LoVo (cell line): ENCODE results near the gene FYN.
A peak's percentile ranks its signal among the peaks of the same experiment; 100 is the strongest.
"Not testable (repeated sequence)": the region's sequence is repeated elsewhere in the genome, so short reads cannot be mapped to it uniquely, and the experiment has no call there.

ENCODE experiments used
- DNase-seq: peaks from one replicate; pipeline ENCODE4 v3.0.0-alpha.2; 2016; ENCODE audit warnings: low spot score

The FYN gene

DNA sequence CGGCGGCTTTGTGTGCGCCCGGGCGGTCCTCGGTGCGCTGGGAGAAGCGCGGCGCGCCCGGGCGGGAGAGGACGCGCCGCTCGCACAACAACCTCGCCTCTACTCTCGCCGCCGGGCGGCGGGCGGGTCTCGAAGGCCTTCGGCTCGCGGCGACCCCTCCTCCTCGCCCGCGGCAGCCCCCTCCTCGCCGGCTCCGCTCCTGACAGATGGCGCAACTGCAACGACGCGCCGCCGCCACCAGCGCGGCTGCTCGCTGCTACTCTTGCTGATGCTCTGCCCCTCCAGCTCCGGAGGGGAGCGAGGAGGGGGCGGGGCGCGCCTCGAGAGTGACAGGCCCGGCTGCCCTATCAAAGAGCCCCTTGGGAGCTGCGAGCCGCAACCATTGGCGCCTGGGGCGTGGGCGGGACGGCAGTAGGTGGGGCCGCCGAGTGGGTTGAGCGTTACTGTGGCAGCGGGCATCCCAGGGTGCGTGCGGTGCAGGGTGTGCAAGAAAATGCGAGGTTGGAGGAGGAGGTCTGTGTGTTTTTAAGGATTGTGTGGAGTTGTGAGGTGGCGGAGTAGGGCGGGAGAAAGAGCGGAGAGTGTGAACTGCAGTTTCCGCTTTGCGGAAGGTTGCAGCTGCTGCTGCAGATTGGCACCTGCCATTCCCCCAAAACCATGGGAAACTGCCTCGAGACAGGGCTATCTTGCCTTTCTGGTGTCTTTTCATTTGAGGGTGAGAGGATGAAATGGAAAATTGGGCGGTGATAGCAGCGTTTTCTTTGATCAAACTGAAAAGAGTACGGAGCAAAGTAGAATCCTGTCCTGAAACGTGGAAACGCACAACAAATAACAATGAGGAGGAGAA is at the start of gene FYN:
TSS of gene FYN (minus strand) at position 275 of the 847 bp plus-strand sequence. CDS start 153,401 bp downstream, outside the sequence.
- DNase-seq = peak; percentile 96

DNA sequence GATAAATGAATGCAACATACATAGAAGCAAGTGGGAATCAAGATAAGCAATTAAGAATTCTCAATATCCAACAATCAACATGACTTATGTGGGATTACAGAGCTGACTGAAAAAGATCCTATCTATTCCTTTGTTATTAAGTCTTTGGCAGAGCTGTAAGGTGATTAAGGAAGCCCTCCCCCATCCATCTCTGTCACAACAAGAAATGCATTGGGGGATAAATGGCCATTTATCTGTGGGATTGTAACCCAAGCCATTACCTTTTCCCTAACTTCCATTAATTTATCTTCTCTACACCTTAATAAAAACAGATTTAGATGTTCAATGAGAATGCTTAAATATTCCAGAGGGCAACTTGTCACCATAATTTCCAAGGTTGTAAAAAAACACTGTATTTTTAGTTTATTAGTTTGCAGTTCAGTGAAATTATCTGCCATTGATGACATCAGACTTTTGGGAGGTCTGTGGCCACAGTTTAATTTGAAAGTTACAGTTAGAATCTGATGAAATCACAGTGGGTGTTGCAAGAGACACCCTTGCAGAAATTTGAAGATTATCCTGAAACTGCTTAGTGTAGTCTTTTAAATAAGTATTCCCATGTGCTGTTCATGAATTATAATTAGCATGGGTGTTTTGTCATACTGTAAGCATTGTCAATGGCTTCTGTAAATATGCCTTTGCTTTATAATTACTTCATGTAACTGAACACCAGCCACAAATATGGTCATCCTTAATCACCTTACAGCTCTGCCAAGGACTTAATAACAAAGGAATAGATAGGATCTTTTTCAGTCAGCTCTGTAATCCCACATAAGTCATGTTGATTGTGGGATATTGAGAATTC is 49.4 kb upstream of the FYN start:
- DNase-seq = no peak

DNA sequence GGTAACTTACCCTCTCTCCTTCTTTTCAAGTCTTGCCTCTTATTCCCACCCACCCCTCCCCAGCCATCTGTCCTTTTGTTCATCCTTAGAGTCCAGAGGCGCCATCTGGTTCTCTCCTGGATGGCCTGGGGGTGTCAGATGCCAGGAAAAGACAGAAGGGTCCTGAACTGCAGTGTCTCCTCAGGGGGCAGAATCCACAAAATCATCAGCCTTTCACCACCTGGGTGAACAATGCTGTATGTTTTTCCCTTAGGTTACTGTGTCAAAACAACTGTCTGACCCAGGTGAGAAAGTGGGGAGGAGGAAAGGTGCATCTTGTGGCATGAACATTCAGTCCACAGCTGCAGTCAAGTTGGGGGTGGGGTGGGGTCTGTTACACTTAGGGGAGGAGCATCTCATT is 47.9 kb upstream of the FYN start:
- no peak for DNase-seq

DNA sequence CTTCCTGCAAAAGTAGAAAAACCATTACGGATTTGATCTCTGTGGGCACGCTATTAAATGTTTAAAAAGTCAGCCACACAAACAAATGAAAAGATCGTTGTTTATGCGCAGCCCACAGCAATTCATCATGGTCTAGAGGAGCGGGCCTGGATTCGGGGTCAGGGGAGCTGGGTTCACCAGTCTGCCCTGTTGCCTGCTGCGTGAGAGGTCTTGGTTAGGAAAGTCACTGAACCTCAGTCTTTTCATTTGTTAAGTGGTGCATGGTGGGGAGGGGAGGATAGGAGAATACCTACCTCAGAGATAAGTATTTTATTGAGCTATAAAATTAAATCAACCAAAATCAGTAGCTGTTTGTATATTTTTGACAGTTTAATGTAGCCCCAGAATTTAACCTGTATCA is 47.3 kb upstream of the FYN start:
- no peak for DNase-seq

DNA sequence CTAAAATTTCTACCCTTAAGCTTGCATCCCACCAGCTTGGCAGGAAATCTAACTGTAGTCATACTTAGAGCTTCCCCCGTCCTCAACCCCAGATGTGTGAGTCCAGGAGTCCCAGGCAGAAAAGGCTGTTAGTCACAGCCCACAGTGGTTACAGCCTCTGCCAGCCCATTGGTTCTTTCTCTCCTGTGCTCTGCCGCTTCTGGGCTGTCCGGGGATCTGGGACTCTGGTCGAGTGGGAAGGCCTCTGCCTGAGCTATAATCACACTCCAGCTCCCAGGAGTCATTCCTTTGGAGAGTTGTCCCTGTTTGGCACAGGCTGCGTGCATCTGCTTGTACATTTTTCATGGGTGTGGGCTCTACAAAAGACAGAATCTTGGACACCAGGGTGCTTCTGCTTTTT is 45.6 kb upstream of the FYN start:
- DNase-seq = no peak

DNA sequence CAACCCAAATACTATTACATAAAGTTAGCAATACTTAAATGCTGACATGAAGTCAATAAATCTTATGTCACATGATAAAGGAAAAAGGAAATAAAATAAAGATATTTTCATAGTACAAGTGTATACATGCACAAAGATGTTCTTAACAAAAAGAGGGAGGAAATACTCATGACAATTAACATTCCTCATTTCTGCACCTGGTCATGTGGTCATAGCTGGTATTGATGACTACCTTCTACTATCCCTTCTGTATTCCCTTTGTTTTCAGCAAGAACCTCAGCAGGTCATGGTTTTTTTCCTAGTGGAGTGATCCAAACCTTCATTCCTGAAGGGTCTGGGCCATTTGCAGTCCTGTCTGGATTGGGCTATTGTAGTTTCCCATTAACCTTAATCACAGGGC is 43.5 kb upstream of the FYN start:
- no peak for DNase-seq

DNA sequence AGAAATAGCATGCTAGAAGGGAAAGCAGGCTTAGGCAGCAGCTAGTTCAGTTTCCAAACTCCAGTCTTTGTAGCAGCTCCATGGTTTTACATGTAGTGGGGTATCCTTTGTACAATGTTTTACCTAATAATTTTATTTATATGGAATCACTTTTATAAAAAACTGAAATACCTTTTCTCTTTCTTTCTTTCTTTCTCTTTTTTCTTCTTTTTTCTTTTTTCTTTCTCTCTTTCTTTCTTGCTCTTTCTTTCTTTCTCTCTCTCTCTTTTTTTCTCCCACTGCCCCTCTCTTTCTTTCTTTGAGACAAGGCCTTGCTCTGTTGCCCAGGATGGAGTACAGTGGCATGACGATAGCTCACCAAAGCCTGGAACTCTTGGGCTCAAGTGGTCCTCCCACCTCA is 41.4 kb upstream of the FYN start:
- DNase-seq = no peak

DNA sequence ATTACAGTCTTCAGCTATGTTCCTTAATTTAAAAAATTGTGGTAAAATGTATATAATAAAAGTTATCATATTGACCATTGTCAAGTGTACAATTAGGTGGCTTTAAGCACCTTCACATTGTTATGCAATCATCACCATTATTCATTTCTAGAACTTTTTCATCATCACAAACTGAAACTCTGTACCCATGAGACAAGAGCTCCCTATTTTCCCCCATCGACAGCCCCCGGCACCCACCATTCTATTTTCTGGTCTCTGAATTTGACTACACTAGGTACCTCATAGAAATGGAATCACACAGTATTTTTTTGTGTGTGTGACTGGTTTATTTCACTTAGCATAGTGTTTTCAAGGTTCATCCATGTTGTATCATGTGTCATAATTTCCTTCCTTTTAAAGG is 39.7 kb upstream of the FYN start:
- no peak for DNase-seq

DNA sequence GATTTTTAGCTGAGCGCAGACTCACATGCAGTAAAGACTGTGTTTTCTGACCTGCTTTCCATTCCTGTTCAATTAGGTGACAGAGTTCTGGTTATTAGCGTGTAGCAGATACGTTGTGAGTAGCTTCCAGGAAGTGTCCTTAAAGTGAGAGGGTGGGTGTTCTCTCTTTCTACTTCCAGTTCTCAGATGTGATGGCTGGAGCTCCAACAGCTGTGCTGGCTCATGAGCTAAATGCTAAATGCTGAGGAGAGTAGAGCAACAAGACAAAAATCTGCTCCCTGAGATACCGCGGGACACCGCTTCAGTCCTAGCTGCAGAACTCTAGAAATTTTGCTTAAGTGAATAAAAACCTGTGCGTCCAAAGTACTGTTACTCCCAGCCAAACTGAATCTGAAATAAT is 38.2 kb upstream of the FYN start:
- no peak for DNase-seq

DNA sequence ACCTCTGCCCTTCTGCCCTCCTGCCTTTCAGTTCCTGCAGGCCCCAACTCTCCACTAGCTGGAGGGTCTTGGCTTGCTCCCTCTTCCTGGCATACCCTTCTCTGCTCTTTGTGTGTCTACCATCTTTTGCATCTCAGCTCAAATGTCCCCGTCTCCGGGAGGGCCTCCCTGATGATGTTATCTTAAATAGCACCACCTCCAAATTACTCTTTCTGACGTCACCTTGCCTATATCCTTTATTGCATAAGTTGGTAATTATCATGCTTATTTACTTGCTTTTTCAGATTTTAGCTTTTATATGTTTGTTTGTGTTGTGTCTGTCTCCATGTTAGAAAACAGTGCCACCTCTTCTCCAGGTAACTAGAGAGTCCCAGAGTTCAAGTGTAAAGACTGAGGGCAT is 36.0 kb upstream of the FYN start:
- no peak for DNase-seq

DNA sequence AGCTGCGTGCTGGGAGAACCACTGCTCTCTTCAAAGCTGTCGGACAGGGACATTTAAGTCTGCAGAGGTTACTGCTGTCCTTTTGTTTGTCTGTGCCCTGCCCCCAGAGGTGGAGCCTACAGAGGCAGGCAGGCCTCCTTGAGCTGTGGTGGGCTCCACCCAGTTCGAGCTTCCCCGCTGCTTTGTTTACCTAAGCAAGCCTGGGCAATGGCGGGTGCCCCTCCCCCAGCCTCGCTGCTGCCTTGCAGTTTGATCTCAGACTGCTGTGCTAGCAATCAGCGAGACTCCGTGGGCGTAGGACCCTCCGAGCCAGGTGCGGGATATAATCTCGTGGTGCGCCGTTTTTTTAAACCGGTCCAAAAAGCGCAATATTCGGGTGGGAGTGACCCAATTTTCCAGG is 35.1 kb upstream of the FYN start:
- DNase-seq = not testable (repeated sequence)

DNA sequence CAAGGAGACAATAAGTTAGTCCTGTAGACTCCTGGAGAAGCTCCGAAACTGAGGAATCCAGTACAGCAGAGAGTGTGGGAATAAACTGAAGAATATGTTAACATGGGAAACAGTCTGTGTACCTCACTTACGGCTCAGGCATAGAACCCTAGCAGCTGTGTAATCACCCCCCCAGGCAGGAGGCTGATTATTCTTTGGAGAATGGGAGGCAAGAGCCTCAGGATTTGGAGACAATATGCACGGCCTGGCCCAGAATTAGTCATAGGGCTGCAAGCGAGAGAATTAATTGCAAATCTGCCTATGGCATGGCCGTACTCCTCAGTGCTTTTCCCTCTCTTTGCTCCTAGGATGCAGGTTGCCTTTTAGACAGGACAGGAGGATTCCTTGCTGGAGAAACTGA is 27.5 kb upstream of the FYN start:
- DNase-seq = no peak

DNA sequence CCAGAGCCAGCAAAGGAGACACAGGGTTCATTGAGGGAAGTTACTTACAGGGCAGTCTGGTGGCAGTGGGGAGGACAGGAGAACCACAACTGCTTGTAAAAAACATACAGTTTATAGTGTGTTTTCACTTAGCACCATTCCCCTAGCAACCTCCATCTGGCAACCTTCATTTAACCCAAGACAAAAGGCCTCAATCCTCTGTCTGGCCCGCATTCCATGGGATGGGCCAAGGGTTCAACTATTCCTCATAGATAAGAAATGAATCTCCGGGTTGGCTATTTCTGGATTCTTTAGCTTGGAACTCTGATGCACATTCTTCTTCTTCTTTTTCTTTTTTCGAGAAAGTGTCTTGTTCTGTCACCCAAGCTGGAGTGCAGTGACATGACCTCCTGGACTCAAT is 26.3 kb upstream of the FYN start:
- DNase-seq = no peak

DNA sequence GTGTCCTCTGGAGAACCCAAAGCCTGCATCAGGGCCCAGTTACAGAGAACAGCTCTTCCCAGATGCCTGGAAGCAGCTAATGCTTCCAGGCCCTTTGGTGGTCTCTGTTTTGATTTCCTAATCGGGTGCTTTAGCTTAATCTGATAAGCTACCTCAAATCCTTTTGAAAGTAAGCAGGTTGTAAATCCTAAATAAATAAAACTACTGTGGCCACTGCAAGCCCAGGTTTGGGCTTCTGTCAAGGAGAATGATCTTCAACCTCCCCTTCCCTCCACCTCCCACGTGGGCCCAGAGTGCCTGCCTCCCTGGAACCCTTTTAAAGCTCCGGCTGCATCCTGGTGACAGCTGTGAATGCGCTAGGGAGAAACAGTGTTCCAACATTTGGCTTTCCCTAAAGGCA is 25.2 kb upstream of the FYN start:
- no peak for DNase-seq

DNA sequence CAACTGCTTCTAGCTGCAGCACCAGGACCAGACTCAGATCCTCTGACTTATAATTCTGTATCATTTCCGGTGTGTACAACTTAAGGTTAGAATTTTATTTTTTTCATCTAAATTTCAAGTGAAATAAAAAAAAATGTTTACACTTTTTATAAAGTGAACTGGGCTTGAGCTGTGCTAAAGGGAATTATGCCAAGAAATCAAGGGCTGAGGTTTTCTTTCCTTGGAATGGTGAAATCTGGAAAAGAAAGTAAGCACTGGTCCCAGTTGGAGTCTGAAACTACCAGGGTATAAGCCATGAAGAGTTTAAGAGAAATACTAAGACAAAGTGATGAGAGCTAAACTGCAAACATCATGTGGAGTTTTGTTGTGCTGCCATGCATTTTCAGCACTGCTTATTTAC is 21.7 kb upstream of the FYN start:
- DNase-seq = no peak

DNA sequence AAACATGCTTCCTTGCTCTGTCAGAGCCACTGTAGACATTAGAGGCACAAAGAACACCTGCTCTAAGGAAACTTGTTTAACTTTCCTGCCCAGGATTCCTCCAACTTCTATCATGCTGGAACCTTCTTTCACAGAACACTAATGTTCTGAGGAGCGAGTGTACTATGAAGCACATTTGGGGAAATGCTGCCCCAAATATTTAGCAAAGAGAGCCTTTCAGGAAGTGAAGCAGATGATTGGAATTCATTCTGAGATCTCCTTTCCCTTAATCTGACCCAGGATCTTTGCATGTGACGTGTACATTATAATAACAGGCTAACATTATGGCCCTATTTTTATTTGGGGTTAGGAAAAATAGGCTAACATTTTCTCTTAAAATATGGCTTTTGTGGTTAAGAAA is 21.0 kb upstream of the FYN start:
- DNase-seq = no peak

DNA sequence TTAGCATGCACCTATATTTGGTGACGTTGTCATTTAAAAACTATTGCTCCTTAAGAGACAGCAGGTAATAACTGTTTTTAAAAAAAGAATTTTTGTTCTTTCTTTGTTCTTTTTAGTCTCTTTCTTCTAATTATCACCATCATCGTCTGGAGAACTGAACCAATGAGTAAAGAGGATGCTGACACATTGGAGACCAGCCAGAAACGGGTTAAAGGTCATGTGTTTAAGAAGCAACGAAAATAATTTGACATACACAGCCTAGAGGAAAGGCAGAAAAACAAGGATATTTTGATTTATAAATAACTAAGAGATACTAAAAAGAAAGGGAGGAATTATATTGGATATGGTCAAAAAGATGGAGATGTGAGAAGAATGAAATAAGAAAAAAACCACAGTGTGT is 19.2 kb upstream of the FYN start:
- no peak for DNase-seq

DNA sequence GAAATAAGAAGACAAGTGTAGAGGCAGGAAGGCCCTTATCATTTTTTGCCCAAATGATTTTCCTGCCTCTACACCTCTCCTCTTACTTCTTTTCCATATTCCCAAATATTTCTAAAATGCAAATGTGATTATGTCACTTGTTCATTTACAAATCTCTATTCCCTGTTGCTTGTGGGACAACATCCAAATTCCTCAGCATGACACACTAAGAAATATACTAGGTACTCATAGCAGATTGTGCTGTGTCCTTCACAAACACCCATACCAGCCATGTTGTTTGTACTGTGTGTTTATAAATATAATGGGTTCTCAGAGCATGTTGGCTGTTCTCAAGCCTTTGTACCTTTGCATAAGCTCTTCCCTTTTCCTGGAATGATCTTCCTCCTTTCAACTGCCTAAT is 17.7 kb upstream of the FYN start:
- no peak for DNase-seq

DNA sequence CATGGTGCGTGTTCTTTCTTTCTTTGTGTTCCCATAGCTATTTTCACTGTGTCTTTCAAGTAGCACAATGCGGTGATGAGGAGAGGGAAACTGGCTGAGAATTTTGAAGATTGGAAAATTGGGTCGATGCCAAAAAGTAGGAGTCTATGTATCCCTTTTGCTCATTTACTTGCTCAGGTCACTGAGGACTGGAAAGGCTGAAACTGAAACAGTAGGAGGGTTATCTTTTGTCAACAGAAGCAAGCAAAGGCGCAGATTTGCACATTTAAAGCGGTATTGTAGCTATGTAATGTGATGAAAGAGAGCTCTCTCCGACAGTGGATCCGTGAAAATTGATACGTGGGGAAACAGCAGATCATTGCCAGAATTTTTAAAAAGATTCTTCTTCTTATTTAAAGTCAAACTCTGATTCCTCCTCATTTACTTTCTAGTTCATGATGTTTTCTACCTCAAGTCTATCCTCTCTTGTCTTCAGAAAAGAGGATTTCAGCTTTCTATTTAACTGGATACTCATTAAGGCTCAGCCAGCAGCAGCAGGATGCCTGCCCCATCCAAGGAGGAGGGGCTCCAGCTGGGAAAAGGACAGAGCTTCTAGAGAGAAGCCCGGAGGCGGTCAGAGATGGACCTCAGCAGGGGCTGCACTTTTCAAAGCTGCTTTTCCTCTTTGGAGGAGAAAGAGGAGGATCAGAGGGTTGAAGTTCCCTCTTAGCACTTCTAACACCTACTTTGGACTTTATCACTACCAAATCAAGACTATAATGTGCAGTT is 15.9 kb upstream of the FYN start:
- no peak for DNase-seq

DNA sequence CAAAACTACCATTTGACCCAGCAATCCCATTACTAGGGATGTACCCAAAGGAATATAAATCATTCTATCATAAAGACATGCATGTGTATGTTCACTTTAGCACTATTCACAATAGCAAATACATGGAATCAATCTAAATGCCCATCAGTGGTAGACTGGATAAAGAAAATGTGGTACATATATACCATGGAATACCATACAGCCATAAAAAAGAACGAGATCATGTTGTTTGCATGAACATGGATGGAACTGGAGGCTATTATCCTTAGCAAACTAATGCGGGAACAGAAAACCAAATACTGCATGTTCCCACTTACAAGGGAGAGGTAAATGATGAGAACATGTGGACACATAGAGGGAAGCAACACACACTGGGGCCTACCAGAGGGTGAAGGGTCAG is 13.5 kb upstream of the FYN start:
- not testable (repeated sequence) for DNase-seq

DNA sequence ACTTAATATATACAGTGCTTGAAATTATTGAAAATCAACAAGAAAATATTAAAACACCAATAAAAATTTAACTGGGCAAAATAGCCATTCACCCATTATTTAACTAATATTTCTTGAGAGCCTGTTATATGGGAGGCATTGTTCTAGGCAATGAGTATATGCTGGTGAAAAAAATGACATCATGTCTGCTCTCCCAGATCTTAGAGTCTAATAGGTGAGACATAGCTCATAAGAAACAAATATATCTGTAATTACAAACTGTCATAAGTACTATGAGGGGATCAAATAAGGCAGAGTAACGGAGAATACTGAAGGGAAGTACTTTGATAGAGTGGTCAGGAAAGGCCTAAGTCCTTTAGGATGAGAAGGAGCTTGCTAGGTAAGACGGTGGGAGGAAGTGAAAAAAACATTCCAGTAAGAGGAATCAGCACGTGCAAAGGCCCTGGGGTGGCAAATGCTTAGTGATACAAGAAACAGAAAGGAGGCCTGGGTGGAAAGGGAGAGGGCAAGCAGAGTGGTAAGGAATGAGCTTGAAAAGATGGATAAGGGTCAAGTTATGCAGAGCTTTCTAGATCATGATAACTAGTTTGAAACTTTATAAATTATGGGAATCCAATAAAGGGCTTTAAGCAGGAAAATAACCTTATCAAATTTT is 12.2 kb upstream of the FYN start:
- DNase-seq = no peak

DNA sequence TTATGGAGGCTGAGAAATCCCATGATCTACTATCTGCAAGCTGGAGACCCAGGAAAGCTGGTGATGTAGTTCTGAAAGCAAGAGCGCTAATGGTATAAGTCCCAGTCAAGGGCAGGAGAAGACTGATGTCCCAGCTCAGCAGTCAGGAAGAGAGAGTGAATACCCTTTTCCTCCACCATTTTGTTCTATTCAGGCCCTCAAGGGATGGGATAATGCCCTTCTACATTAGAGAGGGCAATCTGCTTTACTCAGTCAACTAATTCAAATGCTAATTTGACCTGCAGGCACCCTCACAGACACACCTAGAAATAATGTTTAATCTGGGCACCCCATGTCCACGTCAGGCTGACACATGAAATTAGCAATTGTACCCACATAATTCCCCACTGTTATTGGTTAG is 10.8 kb upstream of the FYN start:
- no peak for DNase-seq
